GM21737 (cell line): ENCODE results near the gene KIF13A.
A peak's percentile ranks its signal among the peaks of the same experiment; 100 is the strongest.
"Not testable (repeated sequence)": the region's sequence is repeated elsewhere in the genome, so short reads cannot be mapped to it uniquely, and the experiment has no call there.

Experiments
- ATAC-seq: cut with Tn5 transposase; IDR thresholded peaks from one replicate; pipeline ENCODE4 v1.9.1; 2021; ENCODE audit warnings: mild to moderate bottlenecking, moderate library complexity; ENCODE audit not compliant: unreplicated experiment

The KIF13A gene

GRCh38 chr6:17904491-17905120 lies 82.8 kb downstream of the KIF13A start:
- no peak for ATAC-seq

- ATAC-seq = no peak
Observed at GRCh38 chr6:17902974-17903373, 84.5 kb downstream of the KIF13A start.

- ATAC-seq = no peak
Observed at GRCh38 chr6:17901493-17901892, 85.9 kb downstream of the KIF13A start.

- no peak for ATAC-seq
Observed at GRCh38 chr6:17900011-17900410, 87.4 kb downstream of the KIF13A start.

- ATAC-seq = no peak
Observed at GRCh38 chr6:17899491-17899890, 87.9 kb downstream of the KIF13A start.

- no peak for ATAC-seq
Observed at GRCh38 chr6:17897681-17898080, 89.8 kb downstream of the KIF13A start.

- no peak for ATAC-seq
Observed at GRCh38 chr6:17894905-17895304, 92.5 kb downstream of the KIF13A start.

- no peak for ATAC-seq
Observed at GRCh38 chr6:17894191-17894590, 93.2 kb downstream of the KIF13A start.

GRCh38 chr6:17892097-17892686 lies 95.2 kb downstream of the KIF13A start:
- no peak for ATAC-seq

- ATAC-seq = no peak
Observed at GRCh38 chr6:17890309-17890708, 97.1 kb downstream of the KIF13A start.

GRCh38 chr6:17889777-17890176 lies 97.7 kb downstream of the KIF13A start:
- not testable (repeated sequence) for ATAC-seq

- no peak for ATAC-seq
Observed at GRCh38 chr6:17886891-17887290, 100.5 kb downstream of the KIF13A start.

GRCh38 chr6:17885889-17886576 lies 101.4 kb downstream of the KIF13A start:
- ATAC-seq = no peak

GRCh38 chr6:17884498-17885478 lies 102.6 kb downstream of the KIF13A start:
- peak; percentile 85 for ATAC-seq

- ATAC-seq = no peak
Observed at GRCh38 chr6:17883665-17884497, 103.6 kb downstream of the KIF13A start.

GRCh38 chr6:17881085-17881858 lies 106.2 kb downstream of the KIF13A start:
- no peak for ATAC-seq

GRCh38 chr6:17879184-17879583 lies 108.3 kb downstream of the KIF13A start:
- no peak for ATAC-seq

- ATAC-seq = no peak
Observed at GRCh38 chr6:17878734-17879133, 108.7 kb downstream of the KIF13A start.

GRCh38 chr6:17877895-17878440 lies 109.5 kb downstream of the KIF13A start:
- ATAC-seq = no peak
